Stimulated activated CD8-positive, alpha-beta memory T cell treated with anti-CD3 and anti-CD28 coated beads, Interleukin-15, amount 100 ng/mL, for 1 hour (primary cell): ENCODE results near the gene MARK1.
"Not testable (repeated sequence)": the region's sequence is repeated elsewhere in the genome, so short reads cannot be mapped to it uniquely, and the experiment has no call there.

ENCODE experiments used
- DNase-seq: peaks from one replicate; pipeline ENCODE4 v3.0.0-alpha.2; 2020; ENCODE audit warnings: low read depth

Gene MARK1

GRCh38 chr1:220528679-220529501, 954 bp downstream of the MARK1 start:
- no peak for DNase-seq

GRCh38 chr1:220529521-220530020, 1.6 kb downstream of the MARK1 start:
- DNase-seq: no peak

DNA sequence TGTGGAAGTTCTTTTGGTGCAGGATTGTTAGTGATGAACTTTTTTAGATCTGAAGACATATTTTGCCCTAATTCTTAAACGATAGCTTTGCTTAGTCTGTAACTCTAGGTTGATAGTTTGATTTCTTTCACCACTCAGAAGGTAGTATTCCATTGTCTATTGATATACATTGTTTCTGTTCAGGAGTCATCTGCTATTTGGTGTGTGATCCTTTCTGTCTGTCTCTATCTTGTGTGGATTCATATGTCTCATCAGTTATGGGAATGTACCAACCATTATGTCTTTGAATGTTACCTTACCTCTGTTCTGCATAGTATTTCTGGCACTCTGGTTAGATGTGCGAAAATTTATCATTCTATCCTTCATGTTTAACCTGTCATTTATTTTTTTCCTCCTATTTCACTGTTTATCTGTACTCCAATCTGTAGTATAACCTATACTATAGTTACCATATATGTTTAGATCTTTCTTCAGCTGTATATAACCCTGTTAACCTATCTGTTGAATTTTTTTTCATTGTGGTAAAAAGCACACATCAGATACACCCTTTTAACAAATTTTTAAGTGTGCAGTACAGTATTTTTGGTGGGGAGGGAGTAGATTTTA, 5.7 kb downstream of the MARK1 start:
- no peak for DNase-seq

DNA sequence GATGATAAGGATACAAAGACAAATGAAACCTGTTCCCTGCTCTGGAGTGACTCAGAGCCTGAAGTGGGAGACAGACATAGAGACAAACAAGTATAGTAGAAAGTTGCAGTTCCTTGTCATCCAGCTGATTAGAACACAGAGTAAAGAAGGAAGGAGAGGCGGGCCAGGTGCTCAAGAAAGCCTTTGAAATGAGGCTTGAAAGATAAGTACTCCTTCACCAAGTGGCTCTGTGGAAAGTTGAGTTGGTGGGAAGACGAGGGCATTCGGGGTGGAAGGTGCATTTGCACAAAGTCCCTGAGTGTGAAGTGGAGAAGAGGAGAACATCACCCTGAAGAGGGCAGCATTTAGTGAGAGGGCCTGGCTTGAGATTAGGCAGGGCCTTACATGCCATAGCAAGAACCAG, 17.0 kb downstream of the MARK1 start:
- no peak for DNase-seq

DNA sequence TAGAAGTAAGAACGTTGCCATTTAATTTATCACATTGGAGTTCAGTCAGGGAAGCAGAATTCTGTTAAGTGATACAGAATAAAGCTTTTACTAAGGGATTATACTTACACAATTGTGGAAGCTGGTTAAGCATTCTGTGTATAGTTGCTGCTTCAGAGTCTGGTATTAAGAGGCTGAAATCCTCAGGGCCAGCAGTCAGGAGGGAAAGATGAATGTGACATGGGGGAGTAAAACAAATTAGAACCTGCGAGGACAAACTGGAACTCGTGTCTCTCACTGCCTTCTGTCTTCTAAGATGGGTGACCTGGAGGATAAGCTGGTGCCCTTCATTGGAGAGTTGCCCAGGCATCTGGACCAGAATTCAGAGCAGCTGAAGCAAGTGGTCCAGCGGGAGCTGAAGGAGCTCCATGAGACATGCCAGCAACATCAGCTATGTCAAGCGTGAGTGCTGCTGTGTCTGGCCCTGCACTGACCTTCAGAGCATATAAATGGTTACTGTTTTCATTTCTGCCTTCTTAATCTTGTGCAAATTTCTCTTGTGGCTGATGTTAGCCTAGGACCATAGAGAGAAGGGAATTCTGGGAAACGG, 23.0 kb downstream of the MARK1 start:
- no peak for DNase-seq

GRCh38 chr1:220551718-220552117, 23.8 kb downstream of the MARK1 start:
- DNase-seq: no peak

DNA sequence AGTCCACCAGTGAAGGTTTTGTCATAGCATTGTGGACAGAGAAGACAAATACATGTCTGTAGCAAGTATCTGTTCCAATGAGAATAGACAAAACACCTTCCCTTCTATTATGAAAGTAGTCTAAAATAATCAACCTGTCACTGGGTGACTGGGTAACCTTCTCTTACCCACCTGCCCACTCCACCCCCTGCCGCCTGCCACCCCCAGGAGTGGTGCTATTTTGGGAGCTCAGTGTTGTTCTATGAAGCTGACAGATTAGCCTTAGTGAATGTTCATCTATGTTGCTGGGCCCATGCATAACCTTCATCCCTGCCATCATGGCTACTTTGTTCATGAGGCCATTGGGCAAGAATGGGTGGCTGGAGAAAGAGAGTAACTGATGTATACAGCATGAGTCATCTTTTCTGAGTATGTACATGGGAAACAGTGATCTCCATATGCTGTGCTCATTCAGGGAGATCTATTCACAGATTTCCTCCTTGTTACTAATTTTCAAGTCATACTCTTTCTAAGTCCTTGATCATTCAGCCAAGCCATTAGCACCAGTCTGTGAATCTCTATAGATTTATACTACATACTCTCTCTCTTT, 24.8 kb downstream of the MARK1 start:
- no peak for DNase-seq

DNA sequence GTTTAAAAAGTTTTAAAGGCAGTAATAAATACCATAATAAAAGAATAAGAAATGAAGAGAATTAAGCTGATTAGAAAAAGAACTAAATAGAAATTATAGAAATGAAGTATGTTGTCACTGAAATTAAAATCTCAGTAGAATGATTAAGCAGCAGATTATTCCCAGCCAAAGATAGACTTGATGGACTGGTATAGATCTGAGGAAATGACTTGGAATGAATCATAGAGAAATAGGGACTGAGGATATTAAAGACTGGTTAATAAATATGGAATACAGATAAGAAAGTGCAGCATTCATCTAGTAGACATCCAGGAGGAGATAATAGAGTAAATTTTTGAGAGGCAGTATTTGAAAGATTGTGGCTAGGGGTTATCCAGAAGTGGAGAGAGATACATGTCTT, 28.7 kb downstream of the MARK1 start:
- DNase-seq: no peak

- no peak for DNase-seq
Observed at GRCh38 chr1:220563564-220563963, 35.6 kb downstream of the MARK1 start.

DNA sequence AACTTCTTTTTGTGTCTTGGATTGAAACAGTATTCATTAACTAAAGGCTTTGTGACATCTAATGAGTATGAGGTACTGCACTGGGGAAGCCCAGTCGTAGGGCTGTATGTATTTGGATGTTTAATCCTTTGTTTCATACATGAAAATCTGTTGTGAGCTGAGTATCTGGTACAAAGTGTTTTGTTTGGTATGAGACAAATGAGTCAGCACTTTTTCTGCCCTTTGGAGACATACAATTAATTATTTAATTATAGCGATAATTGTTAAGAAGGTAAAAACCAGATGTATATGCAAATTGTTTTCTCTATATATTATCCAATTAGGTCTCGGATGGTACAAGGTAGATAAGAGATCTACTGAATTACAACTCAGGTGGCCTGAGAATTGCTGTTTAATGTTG, 36.3 kb downstream of the MARK1 start:
- no peak for DNase-seq

DNA sequence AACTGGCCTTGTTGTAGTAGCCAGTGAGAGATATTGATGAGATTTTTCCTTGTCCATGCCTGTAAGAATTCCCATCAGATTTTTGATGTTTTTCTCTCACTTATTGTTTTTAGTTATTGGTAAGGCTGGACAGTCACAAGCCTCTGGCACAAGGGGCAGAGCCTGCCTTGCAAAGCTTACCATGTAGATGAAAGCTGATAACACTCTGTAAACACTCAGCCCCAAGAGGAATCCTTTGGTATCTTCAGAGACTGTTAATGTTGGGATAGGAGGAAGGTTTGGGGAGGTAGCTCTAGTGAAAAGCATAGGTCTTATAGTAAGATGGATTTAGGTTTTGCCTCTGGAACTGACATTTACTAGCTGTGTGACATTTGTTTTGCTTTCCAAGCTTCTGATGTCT, 37.7 kb downstream of the MARK1 start:
- DNase-seq: no peak

DNA sequence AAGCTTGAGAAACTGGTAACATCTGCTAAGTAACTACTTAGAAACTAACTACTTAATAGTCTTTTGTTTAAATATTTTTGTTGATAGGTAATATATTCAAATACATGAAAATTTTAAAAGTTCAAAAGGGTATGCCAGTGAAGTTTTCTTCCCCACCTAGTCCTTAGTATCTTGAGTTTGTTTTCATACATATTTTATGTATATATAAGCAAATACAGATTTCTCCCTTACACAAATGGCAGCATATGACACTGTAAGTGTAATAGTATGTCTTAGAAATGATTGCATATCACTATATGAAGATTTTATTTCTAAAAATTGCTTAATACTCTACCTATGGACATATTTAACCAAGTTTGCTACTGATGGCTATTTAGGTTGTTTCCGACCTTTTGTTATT, 38.9 kb downstream of the MARK1 start:
- DNase-seq: no peak

- no peak for DNase-seq
Observed at GRCh38 chr1:220572416-220572815, 44.5 kb downstream of the MARK1 start.

DNA sequence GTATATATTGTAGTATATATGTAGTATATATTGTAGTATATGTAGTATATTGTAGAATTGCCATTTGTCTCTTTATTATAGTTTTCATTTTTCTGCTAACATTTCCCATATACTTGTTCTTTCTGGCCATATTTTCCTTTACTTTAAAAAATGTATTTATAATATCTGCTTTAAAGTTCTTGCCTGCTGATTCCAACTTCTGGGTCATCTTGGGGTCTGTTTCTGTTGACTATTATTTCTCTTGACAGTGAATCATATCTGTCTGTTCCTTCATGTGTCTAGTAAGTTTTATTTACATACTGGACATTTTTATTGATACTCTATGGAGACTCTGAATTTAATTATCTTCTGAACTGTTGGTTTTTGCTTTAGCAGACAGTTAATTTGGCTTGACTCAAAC, 45.9 kb downstream of the MARK1 start:
- no peak for DNase-seq

GRCh38 chr1:220575718-220576497, 48.0 kb downstream of the MARK1 start:
- DNase-seq: no peak

DNA sequence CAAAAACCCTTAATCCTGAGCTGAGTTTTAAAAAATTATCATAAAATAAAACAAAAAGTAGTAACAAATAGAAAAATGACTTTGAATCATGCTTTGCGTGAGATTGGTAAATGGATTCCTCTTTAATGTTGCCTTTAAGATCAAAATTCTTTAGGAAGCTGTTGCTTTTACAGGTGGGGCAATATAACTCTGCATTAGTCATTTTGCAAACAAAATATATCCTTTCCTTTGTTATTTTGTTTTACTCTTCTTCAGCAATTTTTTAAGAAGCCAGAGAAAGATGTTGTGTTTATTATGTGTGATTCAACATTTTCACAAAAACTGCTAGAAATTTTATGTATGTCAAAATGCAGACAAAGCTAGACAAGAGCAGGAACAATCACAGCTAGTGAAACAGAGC, 50.0 kb downstream of the MARK1 start:
- no peak for DNase-seq

DNA sequence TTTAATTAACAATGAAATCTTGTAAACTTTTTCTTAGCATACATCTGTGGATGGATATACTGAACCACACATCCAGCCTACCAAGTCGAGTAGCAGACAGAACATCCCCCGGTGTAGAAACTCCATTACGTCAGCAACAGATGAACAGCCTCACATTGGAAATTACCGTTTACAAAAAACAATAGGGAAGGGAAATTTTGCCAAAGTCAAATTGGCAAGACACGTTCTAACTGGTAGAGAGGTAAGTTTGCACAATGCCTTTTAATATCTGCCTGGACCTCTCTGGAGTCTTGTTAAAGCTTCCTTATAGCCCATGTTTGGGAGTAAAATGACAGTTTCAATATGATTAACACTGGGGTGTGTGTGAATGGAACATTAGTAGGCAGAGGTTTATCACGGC, 51.4 kb downstream of the MARK1 start:
- no peak for DNase-seq

DNA sequence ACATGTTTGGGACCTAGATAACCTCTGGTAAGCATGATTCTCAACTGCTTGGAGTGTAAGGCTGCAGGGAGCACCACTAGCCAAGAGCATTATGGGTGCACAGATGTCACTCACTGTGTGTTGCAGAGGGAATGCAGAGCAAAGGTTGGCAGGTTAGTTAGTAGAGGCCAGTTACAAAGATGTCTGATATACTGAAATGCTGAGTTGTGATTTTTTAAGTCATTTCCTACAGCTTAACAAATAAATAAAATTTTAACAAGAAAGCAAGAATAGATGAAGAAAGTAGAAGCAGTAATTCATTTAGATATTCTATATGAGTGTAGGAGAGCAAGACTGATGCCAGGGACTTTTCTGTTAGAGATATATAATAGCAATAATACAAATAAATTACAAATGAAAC, 64.8 kb downstream of the MARK1 start:
- DNase-seq: no peak

GRCh38 chr1:220594356-220594755, 66.4 kb downstream of the MARK1 start:
- no peak for DNase-seq

GRCh38 chr1:220595179-220595578, 67.2 kb downstream of the MARK1 start:
- no peak for DNase-seq

GRCh38 chr1:220604926-220605325, 77.0 kb downstream of the MARK1 start:
- DNase-seq: no peak

- not testable (repeated sequence) for DNase-seq
Observed at GRCh38 chr1:220605651-220606050, 77.7 kb downstream of the MARK1 start.
